Kidney (tissue), 14 donors: ENCODE results near the gene ACSS3. TPM values are rescaled to one million over a fixed set of nuclear protein-coding genes. Genes with fewer than 3 reads are reported as not detected.

Experiments used
- DNase-seq, 5 donors: peaks; one replicate each; pipeline ENCODE4 v3.0.0-alpha.2; 2013 to 2020
- FAIRE-seq: peaks from 2 replicates; lab custom pipeline; 2012; peaks lifted over from hg19 to GRCh38; lab: Jason Lieb, UNC
- H3K27ac ChIP-seq, 2 donors: one replicate each; pipeline ENCODE4 v1.7.0; 2013; ENCODE audit warnings: low read depth in 2 of 2, low read length in 2 of 2, inconsistent platforms in 1 of 2
- H3K27me3 ChIP-seq: one replicate; pipeline ENCODE4 v1.7.1; 2013; ENCODE audit warnings: low read length, inconsistent platforms; ENCODE audit not compliant: control insufficient read depth, insufficient read depth
- H3K36me3 ChIP-seq, 3 donors: one replicate each; pipeline versions ENCODE4 v1.7.0 to v1.7.1; 2013; ENCODE audit warnings: low read length in 3 of 3, control low read depth in 1 of 3, inconsistent platforms in 1 of 3; ENCODE audit not compliant: insufficient read depth in 3 of 3, control insufficient read depth in 2 of 3
- H3K4me1 ChIP-seq, 3 donors: one replicate each; pipeline versions ENCODE4 v1.7.0 to v1.7.1; 2013; ENCODE audit warnings: low read length in 3 of 3, inconsistent platforms in 1 of 3, low read depth in 1 of 3; ENCODE audit not compliant: control insufficient read depth in 2 of 3, insufficient read depth in 2 of 3
- H3K4me3 ChIP-seq, 3 donors: one replicate each; pipeline versions ENCODE4 v1.7.0 to v1.8.1; 2013; ENCODE audit warnings: low read length in 3 of 3, control low read depth in 1 of 3, inconsistent platforms in 1 of 3
- H3K9ac ChIP-seq, 3 donors: one replicate each; pipeline versions ENCODE4 v1.7.0 to v1.7.1; 2013; ENCODE audit warnings: low read length in 3 of 3, control low read depth in 1 of 3, inconsistent platforms in 1 of 3
- H3K9me3 ChIP-seq, 3 donors: one replicate each; pipeline versions ENCODE4 v1.7.0 to v1.7.1; 2013; ENCODE audit warnings: low read length in 3 of 3, control low read depth in 1 of 3, inconsistent platforms in 1 of 3; ENCODE audit not compliant: control insufficient read depth in 2 of 3, insufficient read depth in 1 of 3
- intact Hi-C: fragments of 100-400 bp; cut with DNase I; formaldehyde crosslinking; loops from one replicate; pipeline ENCODE4 v1.11.1; 2022
- polyA plus RNA-seq: library from polyadenylated mRNA; stranded (reverse); fragments of 350-450 nt; fragmentation: Illumina TruSeq; extraction: RNeasy Lipid Tissue Mini Kit (QIAGEN cat#74804); gene quantifications from one replicate; pipeline ENCODE4 v1.2.3, GENCODE V29; 2014; ENCODE audit warnings: low read depth, low replicate concordance; ENCODE audit not compliant: insufficient read depth
- total RNA-seq: library from RNA; stranded (reverse); fragmentation: NEBNext Ultra II Directional; extraction: Animal tissue kit (Norgen Biotek cat#: 25700); gene quantifications from one replicate; pipeline ENCODE4 v1.2.1, GENCODE V29; 2021
- TF ChIP-seq, protein P1 (sequence below): IDR thresholded peaks from 3 replicates; pipeline ENCODE4 v1.5.1; 2012; ENCODE audit warnings: mild to moderate bottlenecking, moderate library complexity, borderline replicate concordance; ENCODE audit not compliant: insufficient read depth; ENCODE audit errors: extremely low read depth
- donor health status: control.
- donor health status: control.
- donor health status: control.
- donor health status: control.
- donor health status: control.
- donor health status: DM: yes; HTN: yes; CAD: no.
- donor health status: Normal renal cell carcinoma (clear cell type).

Gene ACSS3
- total and polyA plus RNA-seq, 2 donors from 2014 or later, result 18.9 to 21.2 TPM

DNA sequence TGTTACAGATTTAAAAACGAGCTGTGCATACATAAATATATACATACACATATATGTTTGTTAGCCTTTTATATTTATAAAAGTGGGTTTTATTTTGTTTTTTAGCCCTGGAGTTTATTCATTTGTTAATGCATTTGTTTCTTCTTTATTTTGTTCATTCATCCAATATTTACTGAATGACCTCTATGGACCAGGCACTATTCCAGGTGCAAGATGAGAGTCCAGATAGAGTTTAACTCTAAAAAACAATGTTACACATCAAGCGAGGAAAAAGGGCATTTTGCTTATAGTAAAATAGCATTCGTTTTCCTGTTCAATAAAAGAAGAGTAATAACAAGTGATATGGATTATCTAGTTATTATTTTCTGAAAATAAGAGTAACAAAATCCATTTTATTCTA is 14.2 kb downstream of the ACSS3 start:
- Histone ChIP-seq H3K4me3 (no peak overlapping the region), H3K36me3 (no peaks in the 10 kb centered on the region), H3K27ac (no peak overlapping the region), H3K9me3 (no peaks in the 10 kb centered on the region), H3K27me3 (no peaks in the 10 kb centered on the region), H3K9ac (no peak overlapping the region), H3K4me1 (no peaks in the 10 kb centered on the region)
- intact Hi-C loops, result no loop called here
- DNase-seq (no peak), FAIRE-seq (no peak)
- TF ChIP-seq, protein P1, sequence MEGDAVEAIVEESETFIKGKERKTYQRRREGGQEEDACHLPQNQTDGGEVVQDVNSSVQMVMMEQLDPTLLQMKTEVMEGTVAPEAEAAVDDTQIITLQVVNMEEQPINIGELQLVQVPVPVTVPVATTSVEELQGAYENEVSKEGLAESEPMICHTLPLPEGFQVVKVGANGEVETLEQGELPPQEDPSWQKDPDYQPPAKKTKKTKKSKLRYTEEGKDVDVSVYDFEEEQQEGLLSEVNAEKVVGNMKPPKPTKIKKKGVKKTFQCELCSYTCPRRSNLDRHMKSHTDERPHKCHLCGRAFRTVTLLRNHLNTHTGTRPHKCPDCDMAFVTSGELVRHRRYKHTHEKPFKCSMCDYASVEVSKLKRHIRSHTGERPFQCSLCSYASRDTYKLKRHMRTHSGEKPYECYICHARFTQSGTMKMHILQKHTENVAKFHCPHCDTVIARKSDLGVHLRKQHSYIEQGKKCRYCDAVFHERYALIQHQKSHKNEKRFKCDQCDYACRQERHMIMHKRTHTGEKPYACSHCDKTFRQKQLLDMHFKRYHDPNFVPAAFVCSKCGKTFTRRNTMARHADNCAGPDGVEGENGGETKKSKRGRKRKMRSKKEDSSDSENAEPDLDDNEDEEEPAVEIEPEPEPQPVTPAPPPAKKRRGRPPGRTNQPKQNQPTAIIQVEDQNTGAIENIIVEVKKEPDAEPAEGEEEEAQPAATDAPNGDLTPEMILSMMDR, result no peak

DNA sequence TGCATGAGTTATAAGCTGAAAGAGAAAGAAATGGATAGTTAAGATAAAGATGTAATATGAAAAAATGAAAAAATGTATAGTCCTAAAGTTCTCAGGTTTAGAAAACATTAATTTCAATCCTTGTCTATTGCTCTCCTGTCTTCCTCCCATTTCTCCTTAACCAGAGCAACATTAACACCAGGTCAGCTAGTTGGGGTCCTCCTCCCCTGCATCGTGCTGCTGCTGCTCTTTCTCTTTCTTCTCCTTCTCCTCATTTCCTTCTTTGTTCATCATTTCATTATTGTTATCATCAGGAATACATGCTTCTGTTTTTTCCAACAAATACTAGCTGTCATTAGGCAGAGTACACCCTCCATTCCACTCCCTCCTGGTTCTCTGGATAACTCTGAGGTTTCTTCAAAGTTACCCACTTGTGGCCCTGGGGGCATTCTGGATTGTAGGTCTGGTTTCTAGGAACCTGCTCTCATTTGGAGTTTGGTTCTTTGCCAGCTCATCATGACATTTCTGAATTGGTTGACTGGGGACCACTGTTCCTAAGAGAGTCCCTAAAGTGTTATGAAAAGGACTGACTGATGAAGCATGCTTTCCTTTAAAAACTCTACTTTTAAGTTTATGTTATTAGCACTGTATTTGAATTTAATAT is 17.0 kb downstream of the ACSS3 start:
- Histone ChIP-seq H3K9ac (no peak overlapping the region), H3K4me1 (no peaks in the 10 kb centered on the region), H3K27ac (no peak overlapping the region), H3K27me3 (no peaks in the 10 kb centered on the region), H3K36me3 (no peaks in the 10 kb centered on the region), H3K4me3 (no peak overlapping the region), H3K9me3 (no peaks in the 10 kb centered on the region)
- TF ChIP-seq, protein P1, result no peak
- no peak for DNase-seq
- no peak for FAIRE-seq
- intact Hi-C loops, result no loop called here

DNA sequence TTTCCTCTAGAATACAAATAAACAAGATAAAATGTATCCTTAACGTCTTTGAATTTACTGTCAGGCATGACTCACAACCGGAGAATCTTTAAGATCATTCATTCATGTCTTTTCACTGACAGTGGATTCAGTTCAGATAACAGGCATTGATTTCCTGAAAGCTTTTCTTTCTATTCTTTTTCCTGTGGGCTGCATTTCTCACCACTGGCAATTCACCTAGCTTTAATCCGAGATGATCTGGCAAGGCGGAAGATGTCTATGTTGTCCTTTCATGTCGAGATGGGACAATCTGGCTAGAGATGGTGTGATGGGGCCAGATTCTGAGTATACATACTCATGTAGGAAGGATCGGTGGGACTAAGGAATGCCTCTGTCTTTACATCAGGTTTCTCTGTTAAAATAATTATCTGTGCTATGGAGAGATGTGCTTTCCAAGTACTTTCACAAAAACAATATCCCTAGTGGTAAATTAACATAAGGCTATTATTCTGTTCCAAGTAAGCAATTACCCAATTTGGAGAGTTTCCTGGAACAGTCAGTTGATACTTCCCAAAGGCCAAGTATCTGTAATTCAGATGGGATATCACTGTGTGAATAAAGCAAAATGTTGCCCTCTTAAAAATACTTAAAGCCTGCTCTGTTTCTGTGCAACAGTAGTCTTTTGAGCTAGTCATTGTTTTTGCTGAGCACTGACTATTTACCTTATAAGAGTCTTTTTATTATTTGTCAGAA is 17.8 kb downstream of the ACSS3 start:
- no peaks in the 10 kb centered on the region for H3K4me1 ChIP-seq
- no peak overlapping the region for H3K9ac ChIP-seq
- DNase-seq, result no peak
- H3K9me3 ChIP-seq, result no peaks in the 10 kb centered on the region
- no peaks in the 10 kb centered on the region for H3K36me3 ChIP-seq
- no peak overlapping the region for H3K27ac ChIP-seq
- TF ChIP-seq, protein P1, result no peak
- H3K27me3 ChIP-seq, result no peaks in the 10 kb centered on the region
- FAIRE-seq, result no peak
- no peak overlapping the region for H3K4me3 ChIP-seq
- intact Hi-C loops, result no loop called here
